Mesendoderm (in vitro differentiated cells): ENCODE data around the gene CYSRT1.

Source experiments
- DNase-seq: peaks from one replicate; pipeline ENCODE4 v3.0.0; 2013
- H2AK5ac ChIP-seq: 2 replicates; pipeline ENCODE4 v1.6.1; 2013; ENCODE audit warnings: low read length, inconsistent platforms
- H2BK120ac ChIP-seq: 2 replicates; pipeline ENCODE4 v1.6.1; 2013; ENCODE audit warnings: low read depth, mild to moderate bottlenecking, low read length, moderate library complexity, mixed read lengths
- H2BK15ac ChIP-seq: replicated peaks from 2 replicates; pipeline ENCODE4 v1.6.1; 2013; ENCODE audit warnings: low read depth, mild to moderate bottlenecking, moderate library complexity
- H2BK5ac ChIP-seq: 2 replicates; pipeline ENCODE4 v1.6.1; 2013; ENCODE audit warnings: low read length, inconsistent platforms
- H3K18ac ChIP-seq: 2 replicates; pipeline ENCODE4 v1.6.1; 2013; ENCODE audit warnings: mild to moderate bottlenecking, low read length, mixed read lengths
- H3K23ac ChIP-seq: one replicate; pipeline ENCODE4 v1.6.1; 2013; ENCODE audit warnings: low read length
- H3K27ac ChIP-seq: 2 replicates; pipeline ENCODE4 v1.5.1; 2013; ENCODE audit warnings: low read depth, mild to moderate bottlenecking, inconsistent platforms, low read length, moderate library complexity
- H3K27me3 ChIP-seq: 2 replicates; pipeline ENCODE4 v1.6.1; 2013; ENCODE audit warnings: low read length, control low read depth, mild to moderate bottlenecking, inconsistent platforms; ENCODE audit not compliant: insufficient read depth, poor library complexity
- H3K36me3 ChIP-seq: 2 replicates; pipeline ENCODE4 v1.6.1; 2013; ENCODE audit warnings: low read length, inconsistent platforms; ENCODE audit not compliant: control insufficient read depth, insufficient read depth
- H3K4ac ChIP-seq: one replicate; pipeline ENCODE4 v1.6.1; 2013; ENCODE audit warnings: low read depth, mild to moderate bottlenecking, low read length, moderate library complexity
- H3K4me1 ChIP-seq: 2 replicates; pipeline ENCODE4 v1.6.1; 2013; ENCODE audit warnings: low read depth, low read length, inconsistent platforms; ENCODE audit not compliant: control insufficient read depth
- H3K4me2 ChIP-seq: 2 replicates; pipeline ENCODE4 v1.6.1; 2013; ENCODE audit warnings: low read length
- H3K4me3 ChIP-seq: 2 replicates; pipeline ENCODE4 v1.5.1; 2013; ENCODE audit warnings: mild to moderate bottlenecking, low read length
- H3K56ac ChIP-seq: one replicate; pipeline ENCODE4 v1.6.1; 2013; ENCODE audit warnings: low read length
- H3K79me1 ChIP-seq: 2 replicates; pipeline ENCODE4 v1.6.1; 2013; ENCODE audit warnings: low read length, inconsistent platforms
- H3K79me2 ChIP-seq: 2 replicates; pipeline ENCODE4 v1.6.1; 2013; ENCODE audit warnings: mild to moderate bottlenecking, low read length; ENCODE audit not compliant: control insufficient read depth, insufficient read depth
- H3K9ac ChIP-seq: 2 replicates; pipeline ENCODE4 v1.6.1; 2013; ENCODE audit warnings: low read length, inconsistent platforms
- H4K5ac ChIP-seq: one replicate; pipeline ENCODE4 v1.6.1; 2013; ENCODE audit warnings: low read length
- H4K8ac ChIP-seq: one replicate; pipeline ENCODE4 v1.6.1; 2013; ENCODE audit warnings: low read depth, mild to moderate bottlenecking, control low read depth, low read length, moderate library complexity
- WGBS: extraction: QIAGEN DNeasy Blood & Tissue Kit; methylation state at CpG from one replicate; pipeline ENCODE4 v1.1.7; 2013; ENCODE audit warnings: low lambda C conversion rate, missing lambda C conversion rate; ENCODE audit not compliant: insufficient coverage; ENCODE audit errors: extremely low coverage; 5-methylcytosine and 5-hydroxymethylcytosine counted together

CYSRT1 gene

GRCh38 chr9:137198051-137198901 is 26.7 kb upstream of the CYSRT1 start:
- H4K8ac ChIP-seq, result no peak overlapping the region
- peaks cover 2% of the 10 kb centered on the region for H3K79me2 ChIP-seq
- no peak overlapping the region for H3K4me3 ChIP-seq
- H3K18ac ChIP-seq, result no peak overlapping the region
- H3K56ac ChIP-seq, result peak overlapping the region; percentile 15
- no peak overlapping the region for H3K4ac ChIP-seq
- no peak for DNase-seq
- no peak overlapping the region for H3K4me2 ChIP-seq
- no peak overlapping the region for H2BK120ac ChIP-seq
- H3K27ac ChIP-seq, result no peak overlapping the region
- H3K23ac ChIP-seq, result no peak overlapping the region
- no peaks in the 10 kb centered on the region for H3K36me3 ChIP-seq
- H2BK5ac ChIP-seq, result no peak overlapping the region
- peak overlapping the region; percentile 34 for H3K9ac ChIP-seq
- H4K5ac ChIP-seq, result no peak overlapping the region
- WGBS, result no CpG with 5 or more reads among the region's 19 CpGs
- H3K79me1 ChIP-seq, result peaks cover 11% of the 10 kb centered on the region
- H2BK15ac ChIP-seq, result no peak overlapping the region
- H3K4me1 ChIP-seq, result no peaks in the 10 kb centered on the region
- H3K27me3 ChIP-seq, result no peaks in the 10 kb centered on the region
- H2AK5ac ChIP-seq, result no peak overlapping the region

- WGBS, result no CpG with 5 or more reads among the region's 11 CpGs
- no peak for DNase-seq
- Histone ChIP-seq H3K4me2 (no peak overlapping the region), H3K18ac (no peak overlapping the region), H3K79me2 (peaks cover 4% of the 10 kb centered on the region), H3K4me1 (no peaks in the 10 kb centered on the region), H4K8ac (no peak overlapping the region), H3K27me3 (no peaks in the 10 kb centered on the region), H3K79me1 (peaks cover 13% of the 10 kb centered on the region), H3K56ac (peak overlapping the region; percentile 67), H2BK15ac (no peak overlapping the region), H3K9ac (peak overlapping the region; percentile 15), H2BK120ac (no peak overlapping the region), H4K5ac (no peak overlapping the region), H2BK5ac (no peak overlapping the region), H3K4ac (no peak overlapping the region), H3K4me3 (no peak overlapping the region), H2AK5ac (no peak overlapping the region), H3K27ac (no peak overlapping the region), H3K36me3 (no peaks in the 10 kb centered on the region), H3K23ac (no peak overlapping the region)
Measured at GRCh38 chr9:137198902-137199283, 26.1 kb upstream of the CYSRT1 start.

- Histone ChIP-seq H3K9ac (peak overlapping the region; percentile 69), H4K8ac (no peak overlapping the region), H3K18ac (peak overlapping the region; percentile 64), H4K5ac (no peak overlapping the region), H3K4ac (peak overlapping the region; percentile 38), H2AK5ac (no peak overlapping the region), H3K4me2 (peak overlapping the region; percentile 46), H3K27me3 (no peaks in the 10 kb centered on the region), H3K23ac (peak overlapping the region; percentile 45), H2BK5ac (no peak overlapping the region), H3K79me1 (peaks cover 19% of the 10 kb centered on the region), H3K56ac (peak overlapping the region; percentile 67), H2BK120ac (no peak overlapping the region), H3K27ac (no peak overlapping the region), H3K4me3 (no peak overlapping the region), H3K4me1 (peaks cover 3% of the 10 kb centered on the region), H3K79me2 (peaks cover 11% of the 10 kb centered on the region), H2BK15ac (no peak overlapping the region), H3K36me3 (no peaks in the 10 kb centered on the region)
- WGBS, result no CpG with 5 or more reads among the region's 51 CpGs
- DNase-seq, result peak; percentile 28
Measured at GRCh38 chr9:137199411-137200121, 25.4 kb upstream of the CYSRT1 start.

- no peaks in the 10 kb centered on the region for H3K27me3 ChIP-seq
- H3K4me3 ChIP-seq, result peak within 1 kb of the TSS; percentile 58
- H3K79me1 ChIP-seq, result peaks cover 24% of the 10 kb centered on the region
- H2BK5ac ChIP-seq, result peak within 1 kb of the TSS; percentile 23
- peak within 1 kb of the TSS; percentile 76 for H3K4ac ChIP-seq
- no peak within 1 kb of the TSS for H2BK120ac ChIP-seq
- H2BK15ac ChIP-seq, result no peak within 1 kb of the TSS
- H3K56ac ChIP-seq, result peak within 1 kb of the TSS; percentile 98
- peak within 1 kb of the TSS; percentile 81 for H3K4me2 ChIP-seq
- DNase-seq, result peak; percentile 99
- peak within 1 kb of the TSS; percentile 94 for H3K9ac ChIP-seq
- peak within 1 kb of the TSS; percentile 45 for H3K23ac ChIP-seq
- no peaks in the 10 kb centered on the region for H3K36me3 ChIP-seq
- H3K4me1 ChIP-seq, result peaks cover 4% of the 10 kb centered on the region
- H3K79me2 ChIP-seq, result peaks cover 17% of the 10 kb centered on the region
- H4K8ac ChIP-seq, result peak within 1 kb of the TSS; percentile 87
- H3K27ac ChIP-seq, result peak within 1 kb of the TSS; percentile 68
- no peak within 1 kb of the TSS for H2AK5ac ChIP-seq
- no CpG with 5 or more reads among the region's 118 CpGs for WGBS
- no peak within 1 kb of the TSS for H4K5ac ChIP-seq
- peak within 1 kb of the TSS; percentile 64 for H3K18ac ChIP-seq
Measured at GRCh38 chr9:137200311-137201204, 24.4 kb upstream of the CYSRT1 start, which contains the start of gene TPRN. TSS of gene TPRN (minus strand) at chr9:137200741. CDS start at chr9:137200711, 30 bp downstream.

GRCh38 chr9:137201205-137201868 is 23.6 kb upstream of the CYSRT1 start:
- H3K79me1 ChIP-seq, result peaks cover 30% of the 10 kb centered on the region
- H3K9ac ChIP-seq, result peak overlapping the region; percentile 94
- H3K27me3 ChIP-seq, result no peaks in the 10 kb centered on the region
- peaks cover 24% of the 10 kb centered on the region for H3K79me2 ChIP-seq
- H4K8ac ChIP-seq, result peak overlapping the region; percentile 87
- H3K4me1 ChIP-seq, result peaks cover 6% of the 10 kb centered on the region
- H3K27ac ChIP-seq, result peak overlapping the region; percentile 29
- H3K18ac ChIP-seq, result peak overlapping the region; percentile 24
- H2BK5ac ChIP-seq, result peak overlapping the region; percentile 23
- no peak overlapping the region for H4K5ac ChIP-seq
- DNase-seq, result peak; percentile 27
- peak overlapping the region; percentile 58 for H3K4me3 ChIP-seq
- peak overlapping the region; percentile 81 for H3K4me2 ChIP-seq
- WGBS, result no CpG with 5 or more reads among the region's 23 CpGs
- no peaks in the 10 kb centered on the region for H3K36me3 ChIP-seq
- no peak overlapping the region for H2BK15ac ChIP-seq
- H3K56ac ChIP-seq, result peak overlapping the region; percentile 98
- H2AK5ac ChIP-seq, result no peak overlapping the region
- H3K23ac ChIP-seq, result no peak overlapping the region
- H2BK120ac ChIP-seq, result no peak overlapping the region
- peak overlapping the region; percentile 74 for H3K4ac ChIP-seq
